ENCODE measurements around the gene HTT. TPM values are rescaled to one million over a fixed set of nuclear protein-coding genes. Genes with fewer than 3 reads are reported as not detected.

HTT gene
- total and polyA plus RNA-seq, 9 of the 15 experiments (the other 6 are each of a cell fraction or from before 2014, with no cell fraction given) = 0.66 to 31.6 (median 14.7) TPM

DNA sequence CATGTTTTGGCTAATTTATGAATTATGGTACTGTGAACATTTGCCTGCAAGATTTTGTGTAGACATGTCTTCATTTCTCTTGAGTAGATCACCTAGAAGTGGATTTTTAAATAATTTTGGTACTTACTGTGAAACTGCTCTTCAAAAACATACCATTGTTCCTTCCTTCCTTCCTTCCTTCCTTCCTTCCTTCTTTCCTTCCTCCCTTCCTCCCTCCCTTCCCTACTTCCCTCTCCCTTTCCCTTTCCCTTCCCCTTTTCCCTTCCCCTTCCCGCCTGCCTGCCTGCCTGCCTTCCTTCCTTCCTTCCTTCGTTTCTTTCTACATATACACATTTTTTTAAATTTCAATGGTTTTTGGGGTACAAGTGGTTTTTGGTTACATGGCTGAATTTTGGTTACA lies 63.4 kb downstream of the HTT start:
- H3K27ac ChIP-seq (ENCODE audit: extremely low read depth, low read depth, low read length) = no peak overlapping the region
- no peaks in the 10 kb centered on the region for H3K4me1 ChIP-seq (replicated peaks in 1 of 2; ENCODE audit: control insufficient read depth in 2 of 2, insufficient read depth in 2 of 2, low read length in 2 of 2)
- ChIA-PET POLR2A (no interaction called here), CTCF (ENCODE audit: low intra/inter-chr PET ratio) (interaction anchor here (0.6 kb wide), 1 partner anchor 118 kb away, joined by 3 read pairs; no protein-coding TSS in a partner anchor)
- H3K36me3 ChIP-seq (ENCODE audit: control insufficient read depth, insufficient read depth, low read length) = peaks cover 50% of the 10 kb centered on the region
- FAIRE-seq (no peak), DNase-seq (ENCODE audit: extremely low read depth in 1 of 4, low spot score in 3 of 4) (no peak), ATAC-seq (no peak)
- no peaks in the 10 kb centered on the region for H3K9me3 ChIP-seq (replicated peaks; ENCODE audit: control insufficient read depth, insufficient read depth, low read depth, low read length)
- intact Hi-C loops (cut with micrococcal nuclease) (loop anchor here (10.0 kb wide), 1 partner anchor 93 kb away; no protein-coding TSS in a partner anchor), in situ Hi-C loops (cut with MboI) (no loop called here)
- no peaks in the 10 kb centered on the region for H3K79me2 ChIP-seq (ENCODE audit: control insufficient read depth, insufficient read depth, low read length)
- no peak overlapping the region for H3K4me3 ChIP-seq
- H3K4me2 ChIP-seq (ENCODE audit: insufficient read depth, low read length) = no peak overlapping the region
- H3K9me1 ChIP-seq (ENCODE audit: control insufficient read depth, insufficient read depth, low read length) = no peaks in the 10 kb centered on the region
- H3K9ac ChIP-seq (ENCODE audit: insufficient read depth in 1 of 2, low read depth in 2 of 2, low read length in 2 of 2) = no peak overlapping the region
- no peaks in the 10 kb centered on the region for H3K27me3 ChIP-seq (ENCODE audit: control insufficient read depth in 2 of 2, insufficient read depth in 2 of 2, low read length in 2 of 2)
- no peaks in the 10 kb centered on the region for H4K20me1 ChIP-seq (replicated peaks; ENCODE audit: control insufficient read depth, insufficient read depth, low read length)
- H2AFZ ChIP-seq (ENCODE audit: low read depth, low read length) = no peak overlapping the region
- 65% methylated on average over 2 of the region's 2 CpGs for WGBS (ENCODE audit: insufficient coverage, low coverage, missing lambda C conversion rate)
- TF ChIP-seq, protein P1, sequence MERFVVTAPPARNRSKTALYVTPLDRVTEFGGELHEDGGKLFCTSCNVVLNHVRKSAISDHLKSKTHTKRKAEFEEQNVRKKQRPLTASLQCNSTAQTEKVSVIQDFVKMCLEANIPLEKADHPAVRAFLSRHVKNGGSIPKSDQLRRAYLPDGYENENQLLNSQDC (CRISPR knock-in tag; IDR thresholded peaks at IDR 0.05) = no peak
- TF ChIP-seq, protein P2, sequence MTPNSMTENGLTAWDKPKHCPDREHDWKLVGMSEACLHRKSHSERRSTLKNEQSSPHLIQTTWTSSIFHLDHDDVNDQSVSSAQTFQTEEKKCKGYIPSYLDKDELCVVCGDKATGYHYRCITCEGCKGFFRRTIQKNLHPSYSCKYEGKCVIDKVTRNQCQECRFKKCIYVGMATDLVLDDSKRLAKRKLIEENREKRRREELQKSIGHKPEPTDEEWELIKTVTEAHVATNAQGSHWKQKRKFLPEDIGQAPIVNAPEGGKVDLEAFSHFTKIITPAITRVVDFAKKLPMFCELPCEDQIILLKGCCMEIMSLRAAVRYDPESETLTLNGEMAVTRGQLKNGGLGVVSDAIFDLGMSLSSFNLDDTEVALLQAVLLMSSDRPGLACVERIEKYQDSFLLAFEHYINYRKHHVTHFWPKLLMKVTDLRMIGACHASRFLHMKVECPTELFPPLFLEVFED (CRISPR knock-in tag; conservative IDR thresholded peaks at IDR 0.05) = 0 out of 2 replicates have a peak, but pooled peaks have one; percentile 38
- TF ChIP-seq, protein P3, sequence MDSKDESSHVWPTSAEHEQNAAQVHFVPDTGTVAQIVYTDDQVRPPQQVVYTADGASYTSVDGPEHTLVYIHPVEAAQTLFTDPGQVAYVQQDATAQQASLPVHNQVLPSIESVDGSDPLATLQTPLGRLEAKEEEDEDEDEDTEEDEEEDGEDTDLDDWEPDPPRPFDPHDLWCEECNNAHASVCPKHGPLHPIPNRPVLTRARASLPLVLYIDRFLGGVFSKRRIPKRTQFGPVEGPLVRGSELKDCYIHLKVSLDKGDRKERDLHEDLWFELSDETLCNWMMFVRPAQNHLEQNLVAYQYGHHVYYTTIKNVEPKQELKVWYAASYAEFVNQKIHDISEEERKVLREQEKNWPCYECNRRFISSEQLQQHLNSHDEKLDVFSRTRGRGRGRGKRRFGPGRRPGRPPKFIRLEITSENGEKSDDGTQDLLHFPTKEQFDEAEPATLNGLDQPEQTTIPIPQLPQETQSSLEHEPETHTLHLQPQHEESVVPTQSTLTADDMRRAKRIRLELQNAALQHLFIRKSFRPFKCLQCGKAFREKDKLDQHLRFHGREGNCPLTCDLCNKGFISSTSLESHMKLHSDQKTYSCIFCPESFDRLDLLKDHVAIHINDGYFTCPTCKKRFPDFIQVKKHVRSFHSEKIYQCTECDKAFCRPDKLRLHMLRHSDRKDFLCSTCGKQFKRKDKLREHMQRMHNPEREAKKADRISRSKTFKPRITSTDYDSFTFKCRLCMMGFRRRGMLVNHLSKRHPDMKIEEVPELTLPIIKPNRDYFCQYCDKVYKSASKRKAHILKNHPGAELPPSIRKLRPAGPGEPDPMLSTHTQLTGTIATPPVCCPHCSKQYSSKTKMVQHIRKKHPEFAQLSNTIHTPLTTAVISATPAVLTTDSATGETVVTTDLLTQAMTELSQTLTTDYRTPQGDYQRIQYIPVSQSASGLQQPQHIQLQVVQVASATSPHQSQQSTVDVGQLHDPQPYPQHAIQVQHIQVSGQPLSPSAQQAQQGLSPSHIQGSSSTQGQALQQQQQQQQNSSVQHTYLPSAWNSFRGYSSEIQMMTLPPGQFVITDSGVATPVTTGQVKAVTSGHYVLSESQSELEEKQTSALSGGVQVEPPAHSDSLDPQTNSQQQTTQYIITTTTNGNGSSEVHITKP (IDR thresholded peaks at IDR 0.05; ENCODE audit: partially characterized antibody) = no peak
- no TSS peak for BruUV-seq (replicated peaks)
